HG03045 (cell line): Measurements from ENCODE around the gene CD9.
A peak's percentile ranks its signal among the peaks of the same experiment; 100 is the strongest.

Source experiments
- ATAC-seq: cut with Tn5 transposase; IDR thresholded peaks from one replicate; pipeline ENCODE4 v1.9.1; 2021; ENCODE audit warnings: mild to moderate bottlenecking, moderate library complexity; ENCODE audit not compliant: unreplicated experiment

Gene CD9

GRCh38 chr12:6235906-6236640, 35.9 kb downstream of the CD9 start:
- no peak for ATAC-seq

- ATAC-seq = no peak
These were observed 36.4 kb downstream of the CD9 start for GRCh38 chr12:6236641-6236940.

- no peak for ATAC-seq
These were observed 37.6 kb downstream of the CD9 start for GRCh38 chr12:6237830-6238229.

DNA sequence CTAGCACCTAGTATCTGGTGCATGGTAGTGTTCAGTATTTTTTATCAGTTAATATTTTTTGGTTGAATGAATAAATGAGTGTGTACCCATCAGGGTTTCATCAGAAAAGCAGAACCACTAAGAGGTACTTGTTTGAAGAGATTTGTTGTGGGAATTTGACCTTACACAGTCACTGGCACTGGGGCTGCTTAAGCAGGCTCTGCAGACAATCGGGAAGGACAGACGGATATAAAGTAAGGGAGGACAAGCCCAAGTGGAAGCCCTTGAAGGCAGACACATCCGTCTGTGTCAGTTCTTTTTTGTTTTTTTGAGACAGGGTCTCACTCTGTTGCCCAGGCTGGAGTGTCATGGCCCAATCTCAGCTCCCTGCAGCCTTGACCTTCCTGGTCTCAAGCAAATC, 38.7 kb downstream of the CD9 start:
- no peak for ATAC-seq

DNA sequence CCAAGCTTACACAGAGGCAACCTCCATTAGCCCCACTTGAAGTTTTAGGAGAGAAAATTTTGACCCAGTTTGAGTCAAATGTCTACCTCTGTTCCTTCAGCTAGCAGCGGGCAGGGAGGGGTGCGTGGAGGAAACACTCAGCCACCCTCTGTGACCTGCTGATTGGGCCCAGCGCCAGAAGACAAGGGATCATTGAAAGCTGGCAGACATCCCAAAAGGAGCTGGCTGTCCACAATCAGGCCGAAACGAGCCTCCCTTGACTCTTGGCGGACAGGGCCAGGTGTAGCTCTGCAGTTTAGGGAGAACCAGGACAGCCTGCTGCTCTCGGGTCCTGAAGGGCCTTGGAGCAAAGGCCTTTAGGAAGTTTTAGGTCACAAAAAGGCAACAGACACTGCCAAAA, 41.3 kb downstream of the CD9 start:
- ATAC-seq = no peak

- no peak for ATAC-seq
These were observed 49.4 kb downstream of the CD9 start for GRCh38 chr12:6249580-6249979.

GRCh38 chr12:6250343-6250742, 50.1 kb downstream of the CD9 start:
- no peak for ATAC-seq

GRCh38 chr12:6253278-6253677, 53.1 kb downstream of the CD9 start:
- ATAC-seq = no peak

GRCh38 chr12:6254491-6254890, 54.3 kb downstream of the CD9 start:
- ATAC-seq = no peak

- ATAC-seq = no peak
These were observed 56.8 kb downstream of the CD9 start for GRCh38 chr12:6257007-6257406.

GRCh38 chr12:6262211-6262610, 62.0 kb downstream of the CD9 start:
- ATAC-seq = no peak

- ATAC-seq = no peak
These were observed 62.4 kb downstream of the CD9 start for GRCh38 chr12:6262623-6263022.

- no peak for ATAC-seq
These were observed 63.7 kb downstream of the CD9 start for GRCh38 chr12:6263931-6264330.

DNA sequence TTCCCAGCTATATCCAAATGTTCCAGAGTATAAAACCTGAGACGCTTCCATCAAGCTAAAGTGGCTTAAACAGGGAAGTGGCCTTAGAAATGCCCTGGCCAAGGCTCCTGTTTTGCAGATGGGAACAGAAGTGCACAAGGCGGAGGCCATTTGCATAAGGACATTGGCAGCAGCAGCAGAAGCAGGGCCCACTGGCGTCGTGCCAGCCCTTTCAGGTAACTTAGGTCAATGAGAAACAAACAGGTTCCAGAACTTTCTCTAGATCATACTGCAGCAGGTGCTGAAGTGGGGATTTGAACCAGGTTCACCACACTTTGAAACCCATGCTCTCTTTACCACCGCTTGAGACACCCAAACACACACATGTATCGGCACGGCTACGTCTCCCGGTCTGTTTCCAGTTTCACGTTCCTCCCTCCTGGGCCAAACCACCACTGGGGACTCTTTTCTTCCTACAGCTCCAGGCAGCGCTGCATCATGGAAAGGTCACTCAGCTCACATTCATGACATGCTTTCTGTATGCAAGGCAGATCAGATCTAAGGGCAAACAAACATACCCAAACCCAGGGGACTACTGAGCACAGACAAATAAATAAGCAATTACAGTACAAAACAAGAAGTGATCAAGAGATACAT, 64.3 kb downstream of the CD9 start:
- ATAC-seq = no peak

GRCh38 chr12:6265038-6265405, 64.8 kb downstream of the CD9 start:
- no peak for ATAC-seq

DNA sequence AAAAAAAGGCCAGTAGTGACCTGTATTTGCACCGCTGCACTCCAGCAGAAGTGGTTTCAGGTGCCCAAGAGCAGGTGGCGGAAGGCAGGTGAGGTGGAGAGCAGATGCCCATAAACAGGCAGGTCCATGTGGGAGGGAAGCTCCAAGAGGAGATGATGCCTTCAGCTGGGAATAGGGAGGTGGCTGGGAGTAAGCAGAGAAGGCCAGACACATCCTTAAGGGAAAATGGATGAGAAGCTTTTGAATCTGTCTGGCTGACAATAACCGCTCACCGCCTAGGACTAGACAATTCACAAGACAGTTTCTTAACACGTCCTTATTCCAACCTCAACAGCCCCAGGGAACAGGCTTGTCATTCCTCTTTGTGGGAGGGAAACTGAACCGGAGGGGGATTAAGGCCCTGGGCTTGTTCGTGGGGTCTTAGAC, 66.4 kb downstream of the CD9 start:
- no peak for ATAC-seq

DNA sequence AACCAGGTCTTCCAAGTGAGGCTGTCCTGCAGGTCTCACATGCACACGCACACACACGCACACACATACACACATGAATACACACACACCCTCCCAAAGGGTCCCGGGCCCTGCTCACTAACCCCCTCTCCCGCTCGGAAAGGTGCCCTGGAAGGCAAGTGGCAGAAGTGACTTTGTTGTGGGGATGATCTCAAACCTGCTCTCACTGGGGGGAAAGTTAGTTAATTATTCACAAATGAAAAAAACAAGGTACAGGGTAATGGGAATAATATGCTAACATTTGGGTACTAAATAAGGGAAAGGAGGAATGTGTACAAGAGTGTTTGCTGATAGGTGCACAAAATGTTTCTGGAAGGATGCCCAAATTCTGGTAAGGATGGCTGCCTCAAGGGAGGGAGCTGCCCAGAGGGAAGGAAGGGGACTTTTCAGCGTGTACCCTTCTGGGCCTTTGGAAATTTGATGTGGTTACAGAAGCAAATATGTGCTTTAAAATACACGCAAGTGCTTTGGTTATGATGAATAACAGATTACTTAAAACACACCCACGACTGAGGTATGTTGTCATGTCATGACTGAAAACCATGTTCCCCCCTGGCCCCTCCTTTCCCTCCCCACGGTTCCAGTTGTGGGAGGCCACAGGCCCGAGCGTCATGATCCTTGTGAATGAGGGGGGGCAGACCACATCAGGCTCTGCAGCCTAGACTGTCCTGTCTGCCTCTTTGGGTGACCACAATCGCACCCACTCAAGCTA, 66.9 kb downstream of the CD9 start:
- ATAC-seq = no peak

DNA sequence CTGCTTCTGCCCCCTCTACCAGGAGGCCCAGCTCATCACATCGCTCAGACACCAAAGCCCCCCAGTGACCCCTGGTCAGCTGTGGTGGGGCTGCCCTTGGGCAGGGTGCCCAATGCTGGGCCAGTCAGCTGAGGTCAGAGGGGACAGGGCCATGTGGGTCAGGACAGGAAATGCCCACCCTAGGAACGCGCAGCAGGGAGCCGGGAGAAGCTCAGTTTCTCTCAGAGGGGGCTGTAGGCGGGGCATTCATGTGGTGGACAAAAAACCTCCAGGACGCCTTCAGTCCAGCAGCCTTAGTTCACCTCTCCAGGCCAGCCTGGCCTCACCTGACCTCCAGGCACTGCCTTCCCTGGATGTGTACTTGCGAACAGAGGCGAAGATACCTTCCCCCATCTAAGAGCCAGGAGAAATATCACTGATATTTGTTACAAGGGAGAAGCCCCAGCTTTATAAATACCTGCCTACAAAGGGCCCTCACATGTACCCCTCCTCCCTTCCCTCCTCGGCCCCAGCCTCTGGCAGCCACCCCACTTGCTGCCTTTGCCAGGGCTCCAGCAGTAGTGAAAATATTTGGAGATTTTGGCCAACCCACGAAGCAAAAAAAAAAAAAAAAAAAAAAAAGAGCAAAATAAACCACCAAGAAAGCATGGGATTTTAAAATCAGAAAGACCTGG, 68.4 kb downstream of the CD9 start:
- ATAC-seq = no peak

DNA sequence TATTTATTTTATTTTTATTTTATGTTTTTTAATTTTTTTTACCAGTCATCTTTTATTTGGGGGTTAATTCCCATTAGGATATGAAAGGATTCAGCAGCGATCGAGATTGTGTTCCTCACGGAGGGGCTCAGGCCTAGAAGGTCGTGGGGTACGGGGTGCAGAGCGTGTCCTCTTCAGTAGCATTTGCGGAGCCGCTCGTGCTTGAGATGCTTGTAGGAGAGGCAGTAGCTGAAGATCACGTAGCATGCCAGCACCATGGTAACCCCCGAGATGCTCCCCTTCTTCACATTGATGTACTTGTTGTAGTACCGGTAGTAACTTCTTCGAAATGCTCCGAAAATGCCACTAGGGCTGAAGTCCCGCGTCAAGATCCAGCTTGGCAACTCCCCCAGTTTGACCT, 69.8 kb downstream of the CD9 start:
- no peak for ATAC-seq

- no peak for ATAC-seq
These were observed 71.1 kb downstream of the CD9 start for GRCh38 chr12:6271281-6271680.

- peak; percentile 62 for ATAC-seq
These were observed 72.4 kb downstream of the CD9 start for GRCh38 chr12:6272300-6273204.
